SK-N-MC (cell line): ENCODE data around the gene SERPING1.

Source experiments
- EZH2 ChIP-seq: fragments of 200-600 bp; sonication (generic); IDR thresholded peaks from one replicate; pipeline ENCODE4 v1.6.1; 2017; ENCODE audit warnings: antibody characterized with exemption
- FOXP2 ChIP-seq: optimal IDR thresholded peaks from 2 replicates; pipeline ENCODE3; 2011; ENCODE audit warnings: mild to moderate bottlenecking, moderate library complexity; ENCODE audit not compliant: insufficient read depth; ENCODE audit errors: extremely low read length, control extremely low read depth

DNA sequence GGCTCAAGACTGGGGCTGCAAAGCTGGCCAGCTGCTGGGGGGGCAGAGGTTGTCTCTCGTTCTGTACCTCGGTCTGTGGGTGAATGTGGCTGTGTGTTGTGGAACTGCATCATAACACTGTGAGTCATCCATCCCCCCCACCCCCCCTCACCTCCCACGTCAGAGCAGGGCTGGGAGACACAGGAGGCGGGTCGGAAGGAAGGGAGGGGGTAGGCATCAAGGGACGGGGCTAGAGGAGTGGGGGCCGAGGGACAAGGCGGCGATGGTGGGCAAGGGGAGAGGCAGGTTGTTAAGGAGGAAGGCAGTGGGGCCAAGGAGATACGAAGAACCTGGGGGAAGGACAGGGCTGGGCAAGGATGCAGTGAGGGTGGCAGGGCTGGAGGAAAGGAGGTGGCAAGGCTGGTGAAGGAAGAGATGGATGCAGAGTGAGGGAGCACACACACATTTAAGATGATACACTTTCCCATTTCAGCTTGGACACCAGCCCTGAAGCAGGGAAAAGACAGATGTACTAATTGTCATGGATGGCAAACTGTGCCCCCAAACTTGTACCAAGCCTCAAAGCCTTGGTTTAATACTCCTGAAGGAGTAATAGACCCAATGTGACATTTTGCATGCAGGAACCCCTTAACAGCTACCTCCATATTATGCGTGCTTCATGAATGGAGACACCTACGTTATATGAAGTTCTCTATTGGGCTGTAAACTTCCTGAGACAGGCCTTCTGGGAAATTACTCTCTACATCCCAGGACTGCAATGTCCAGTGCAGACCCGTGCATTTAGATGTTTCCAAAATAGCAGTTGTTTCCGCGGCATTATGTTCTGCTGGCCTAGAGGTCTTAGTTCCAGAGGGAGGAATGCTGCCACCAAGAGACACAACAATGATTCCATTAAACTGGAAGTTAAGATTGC is 52.6 kb downstream of the SERPING1 start, which contains the start of gene YPEL4:
- TF ChIP-seq FOXP2 (no peak), EZH2 (no peak)
